SU-DHL-6 (cell line): ENCODE data around the gene SLC8B1.

ENCODE experiments used
- EZH2phosphoT487 ChIP-seq: fragments of 200-600 bp; sonication (generic), shearing (Covaris generic); conservative IDR thresholded peaks from 2 replicates; pipeline ENCODE4 v1.6.1; 2018; ENCODE audit warnings: mild to moderate bottlenecking, antibody characterized with exemption, low read length, moderate library complexity, mixed read lengths
- TF ChIP-seq, protein P1 (sequence below): fragments of 200-600 bp; sonication (generic); IDR thresholded peaks from one replicate; pipeline ENCODE4 v1.5.1; 2017; ENCODE audit warnings: antibody characterized with exemption, mild to moderate bottlenecking, low read length, moderate library complexity; ENCODE audit not compliant: insufficient read depth, poor library complexity, severe bottlenecking

DNA sequence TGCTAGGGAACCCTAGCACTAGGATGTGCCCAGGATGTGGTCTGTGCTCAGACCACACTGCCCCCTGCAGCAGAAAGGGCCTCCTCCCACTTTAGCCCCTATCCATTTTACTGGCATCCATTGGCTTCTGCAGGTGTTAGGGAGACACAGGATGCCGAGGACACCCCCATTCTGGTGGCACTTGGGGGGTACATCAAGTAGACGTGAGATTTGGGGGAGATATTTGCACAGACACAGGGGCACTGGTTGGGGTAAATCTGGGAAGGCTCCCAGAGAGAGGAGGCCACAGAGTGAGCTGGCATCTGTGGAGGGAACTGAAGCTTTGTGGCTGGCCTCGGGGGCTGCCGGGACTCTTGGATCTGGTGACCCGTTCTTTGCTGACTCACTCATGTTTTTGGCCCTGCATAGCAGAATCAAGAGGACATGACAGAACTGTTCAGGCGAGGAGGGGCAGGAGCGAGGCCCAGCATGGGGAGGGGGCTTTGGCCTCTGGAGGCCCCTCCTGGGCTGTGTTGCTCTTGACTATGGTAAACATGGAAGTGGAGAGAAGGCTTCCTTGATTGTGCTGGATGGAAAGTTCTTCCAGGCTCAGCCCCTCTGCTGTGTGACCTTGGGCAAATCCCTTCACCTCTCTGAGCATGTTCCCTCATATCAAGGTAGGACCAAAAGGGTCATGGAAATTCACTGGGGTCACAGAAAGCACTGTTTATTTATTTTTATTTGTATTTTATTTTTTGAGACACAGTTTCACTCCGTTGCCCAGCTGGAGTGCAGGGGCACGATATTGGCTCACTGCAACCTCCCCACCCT lies 25.2 kb upstream of the SLC8B1 start:
- TF ChIP-seq, protein P1, sequence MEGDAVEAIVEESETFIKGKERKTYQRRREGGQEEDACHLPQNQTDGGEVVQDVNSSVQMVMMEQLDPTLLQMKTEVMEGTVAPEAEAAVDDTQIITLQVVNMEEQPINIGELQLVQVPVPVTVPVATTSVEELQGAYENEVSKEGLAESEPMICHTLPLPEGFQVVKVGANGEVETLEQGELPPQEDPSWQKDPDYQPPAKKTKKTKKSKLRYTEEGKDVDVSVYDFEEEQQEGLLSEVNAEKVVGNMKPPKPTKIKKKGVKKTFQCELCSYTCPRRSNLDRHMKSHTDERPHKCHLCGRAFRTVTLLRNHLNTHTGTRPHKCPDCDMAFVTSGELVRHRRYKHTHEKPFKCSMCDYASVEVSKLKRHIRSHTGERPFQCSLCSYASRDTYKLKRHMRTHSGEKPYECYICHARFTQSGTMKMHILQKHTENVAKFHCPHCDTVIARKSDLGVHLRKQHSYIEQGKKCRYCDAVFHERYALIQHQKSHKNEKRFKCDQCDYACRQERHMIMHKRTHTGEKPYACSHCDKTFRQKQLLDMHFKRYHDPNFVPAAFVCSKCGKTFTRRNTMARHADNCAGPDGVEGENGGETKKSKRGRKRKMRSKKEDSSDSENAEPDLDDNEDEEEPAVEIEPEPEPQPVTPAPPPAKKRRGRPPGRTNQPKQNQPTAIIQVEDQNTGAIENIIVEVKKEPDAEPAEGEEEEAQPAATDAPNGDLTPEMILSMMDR = no peak
- TF ChIP-seq EZH2phosphoT487 = no peak
